H1 (cell line): ENCODE results near the gene SCAPER. TPM values are rescaled to one million over a fixed set of nuclear protein-coding genes. Genes with fewer than 3 reads are reported as not detected.

Source experiments
- MAX ChIP-seq: IDR thresholded peaks from 2 replicates; pipeline ENCODE4 v1.6.1; 2012; ENCODE audit warnings: inconsistent platforms
- polyA plus RNA-seq, 7 experiments: library from polyadenylated mRNA; depleted of rRNA in 3 of 7; stranded (reverse) in 5 of 7; unstranded in 2 of 7; fragments of >200 nt in 5 of 7; fragments of 200-250 nt in 2 of 7; gene quantifications; 1 replicate in 5 of 7; 2 replicates in 1 of 7; 4 replicates in 1 of 7; pipeline versions ENCODE4 v1.2.1 to v1.2.3, GENCODE V29; 2011 to 2013; ENCODE audit warnings: missing spikeins in 2 of 7, mixed read lengths in 2 of 7
- total RNA-seq: library from RNA; stranded (reverse); fragmentation: NEBNext Ultra II Directional; extraction: Animal tissue kit (Norgen Biotek cat#: 25700); gene quantifications from 2 replicates; pipeline ENCODE4 v1.2.1, GENCODE V29; 2021
- TF ChIP-seq, protein P1 (sequence below): fragments of 300-600 bp; sonication (generic); IDR thresholded peaks from 2 replicates; pipeline ENCODE4 v1.7.1; 2012; ENCODE audit warnings: low read length, moderate library complexity, mild to moderate bottlenecking, inconsistent platforms; ENCODE audit not compliant: insufficient replicate concordance

The SCAPER gene
- total and polyA plus RNA-seq, 2 of the 8 experiments (the other 6 are each of a cell fraction or from before 2014, with no cell fraction given), result 1.6 to 6.8 TPM

- TF ChIP-seq, protein P1, sequence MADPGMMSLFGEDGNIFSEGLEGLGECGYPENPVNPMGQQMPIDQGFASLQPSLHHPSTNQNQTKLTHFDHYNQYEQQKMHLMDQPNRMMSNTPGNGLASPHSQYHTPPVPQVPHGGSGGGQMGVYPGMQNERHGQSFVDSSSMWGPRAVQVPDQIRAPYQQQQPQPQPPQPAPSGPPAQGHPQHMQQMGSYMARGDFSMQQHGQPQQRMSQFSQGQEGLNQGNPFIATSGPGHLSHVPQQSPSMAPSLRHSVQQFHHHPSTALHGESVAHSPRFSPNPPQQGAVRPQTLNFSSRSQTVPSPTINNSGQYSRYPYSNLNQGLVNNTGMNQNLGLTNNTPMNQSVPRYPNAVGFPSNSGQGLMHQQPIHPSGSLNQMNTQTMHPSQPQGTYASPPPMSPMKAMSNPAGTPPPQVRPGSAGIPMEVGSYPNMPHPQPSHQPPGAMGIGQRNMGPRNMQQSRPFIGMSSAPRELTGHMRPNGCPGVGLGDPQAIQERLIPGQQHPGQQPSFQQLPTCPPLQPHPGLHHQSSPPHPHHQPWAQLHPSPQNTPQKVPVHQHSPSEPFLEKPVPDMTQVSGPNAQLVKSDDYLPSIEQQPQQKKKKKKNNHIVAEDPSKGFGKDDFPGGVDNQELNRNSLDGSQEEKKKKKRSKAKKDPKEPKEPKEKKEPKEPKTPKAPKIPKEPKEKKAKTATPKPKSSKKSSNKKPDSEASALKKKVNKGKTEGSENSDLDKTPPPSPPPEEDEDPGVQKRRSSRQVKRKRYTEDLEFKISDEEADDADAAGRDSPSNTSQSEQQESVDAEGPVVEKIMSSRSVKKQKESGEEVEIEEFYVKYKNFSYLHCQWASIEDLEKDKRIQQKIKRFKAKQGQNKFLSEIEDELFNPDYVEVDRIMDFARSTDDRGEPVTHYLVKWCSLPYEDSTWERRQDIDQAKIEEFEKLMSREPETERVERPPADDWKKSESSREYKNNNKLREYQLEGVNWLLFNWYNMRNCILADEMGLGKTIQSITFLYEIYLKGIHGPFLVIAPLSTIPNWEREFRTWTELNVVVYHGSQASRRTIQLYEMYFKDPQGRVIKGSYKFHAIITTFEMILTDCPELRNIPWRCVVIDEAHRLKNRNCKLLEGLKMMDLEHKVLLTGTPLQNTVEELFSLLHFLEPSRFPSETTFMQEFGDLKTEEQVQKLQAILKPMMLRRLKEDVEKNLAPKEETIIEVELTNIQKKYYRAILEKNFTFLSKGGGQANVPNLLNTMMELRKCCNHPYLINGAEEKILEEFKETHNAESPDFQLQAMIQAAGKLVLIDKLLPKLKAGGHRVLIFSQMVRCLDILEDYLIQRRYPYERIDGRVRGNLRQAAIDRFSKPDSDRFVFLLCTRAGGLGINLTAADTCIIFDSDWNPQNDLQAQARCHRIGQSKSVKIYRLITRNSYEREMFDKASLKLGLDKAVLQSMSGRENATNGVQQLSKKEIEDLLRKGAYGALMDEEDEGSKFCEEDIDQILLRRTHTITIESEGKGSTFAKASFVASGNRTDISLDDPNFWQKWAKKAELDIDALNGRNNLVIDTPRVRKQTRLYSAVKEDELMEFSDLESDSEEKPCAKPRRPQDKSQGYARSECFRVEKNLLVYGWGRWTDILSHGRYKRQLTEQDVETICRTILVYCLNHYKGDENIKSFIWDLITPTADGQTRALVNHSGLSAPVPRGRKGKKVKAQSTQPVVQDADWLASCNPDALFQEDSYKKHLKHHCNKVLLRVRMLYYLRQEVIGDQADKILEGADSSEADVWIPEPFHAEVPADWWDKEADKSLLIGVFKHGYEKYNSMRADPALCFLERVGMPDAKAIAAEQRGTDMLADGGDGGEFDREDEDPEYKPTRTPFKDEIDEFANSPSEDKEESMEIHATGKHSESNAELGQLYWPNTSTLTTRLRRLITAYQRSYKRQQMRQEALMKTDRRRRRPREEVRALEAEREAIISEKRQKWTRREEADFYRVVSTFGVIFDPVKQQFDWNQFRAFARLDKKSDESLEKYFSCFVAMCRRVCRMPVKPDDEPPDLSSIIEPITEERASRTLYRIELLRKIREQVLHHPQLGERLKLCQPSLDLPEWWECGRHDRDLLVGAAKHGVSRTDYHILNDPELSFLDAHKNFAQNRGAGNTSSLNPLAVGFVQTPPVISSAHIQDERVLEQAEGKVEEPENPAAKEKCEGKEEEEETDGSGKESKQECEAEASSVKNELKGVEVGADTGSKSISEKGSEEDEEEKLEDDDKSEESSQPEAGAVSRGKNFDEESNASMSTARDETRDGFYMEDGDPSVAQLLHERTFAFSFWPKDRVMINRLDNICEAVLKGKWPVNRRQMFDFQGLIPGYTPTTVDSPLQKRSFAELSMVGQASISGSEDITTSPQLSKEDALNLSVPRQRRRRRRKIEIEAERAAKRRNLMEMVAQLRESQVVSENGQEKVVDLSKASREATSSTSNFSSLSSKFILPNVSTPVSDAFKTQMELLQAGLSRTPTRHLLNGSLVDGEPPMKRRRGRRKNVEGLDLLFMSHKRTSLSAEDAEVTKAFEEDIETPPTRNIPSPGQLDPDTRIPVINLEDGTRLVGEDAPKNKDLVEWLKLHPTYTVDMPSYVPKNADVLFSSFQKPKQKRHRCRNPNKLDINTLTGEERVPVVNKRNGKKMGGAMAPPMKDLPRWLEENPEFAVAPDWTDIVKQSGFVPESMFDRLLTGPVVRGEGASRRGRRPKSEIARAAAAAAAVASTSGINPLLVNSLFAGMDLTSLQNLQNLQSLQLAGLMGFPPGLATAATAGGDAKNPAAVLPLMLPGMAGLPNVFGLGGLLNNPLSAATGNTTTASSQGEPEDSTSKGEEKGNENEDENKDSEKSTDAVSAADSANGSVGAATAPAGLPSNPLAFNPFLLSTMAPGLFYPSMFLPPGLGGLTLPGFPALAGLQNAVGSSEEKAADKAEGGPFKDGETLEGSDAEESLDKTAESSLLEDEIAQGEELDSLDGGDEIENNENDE, result no peak
- no peak for TF ChIP-seq MAX
- TF ChIP-seq, all 59 proteins: peak for 0
These were observed 506.6 kb downstream of the SCAPER start (continued) for GRCh38 chr15:76398317-76399104.
